Esophagus squamous epithelium (tissue), 5 donors: ENCODE measurements around the gene VNN1. TPM values are rescaled to one million over a fixed set of nuclear protein-coding genes. Genes with fewer than 3 reads are reported as not detected.

ENCODE experiments used
- DNase-seq: peaks from one replicate; lab custom pipeline; 2025; lab: John Stamatoyannopoulos, UW
- H3K27ac ChIP-seq, 4 donors: fragments of 200-600 bp; sonication (generic); one replicate each; pipeline ENCODE4 v1.5.1; 2016 to 2019; ENCODE audit warnings: mild to moderate bottlenecking in 1 of 4
- H3K27me3 ChIP-seq, 4 donors: fragments of 200-600 bp; sonication (generic); 1 replicate in 3 of 4; 2 replicates in 1 of 4; pipeline versions ENCODE4 v1.5.1 to v1.6.0; 2017 to 2021; ENCODE audit warnings: antibody characterized with exemption in 1 of 4
- H3K36me3 ChIP-seq, 3 donors: fragments of 200-600 bp; sonication (generic); one replicate each; pipeline ENCODE4 v1.5.1; 2016 to 2019
- H3K4me1 ChIP-seq, 3 donors: fragments of 200-600 bp; sonication (generic); one replicate each; pipeline ENCODE4 v1.5.1; 2017 to 2019
- H3K4me3 ChIP-seq, 4 donors: fragments of 200-600 bp; sonication (generic); 1 replicate in 3 of 4; 2 replicates in 1 of 4; pipeline ENCODE4 v1.5.1; 2016 to 2019; ENCODE audit warnings: mild to moderate bottlenecking in 2 of 4, moderate library complexity in 1 of 4
- H3K9me3 ChIP-seq, 3 donors: fragments of 200-600 bp; sonication (generic); one replicate each; pipeline ENCODE4 v1.5.1; 2016 to 2019
- POLR2A ChIP-seq, 4 donors: fragments of 450-650 bp; IDR thresholded peaks; one replicate each; pipeline ENCODE4 v1.6.1; 2017; ENCODE audit warnings: antibody characterized with exemption in 4 of 4, mild to moderate bottlenecking in 4 of 4, moderate library complexity in 3 of 4
- WGBS, 2 donors: methylation state at CpG; one replicate each; pipeline ENCODE4 v1.1.5; 2018; 5-methylcytosine and 5-hydroxymethylcytosine counted together
- intact Hi-C: fragments of 100-400 bp; cut with DNase I; formaldehyde crosslinking; loops from one replicate; pipeline ENCODE4 v1.15.0; 2022
- total RNA-seq, 4 donors: library from RNA; depleted of rRNA; stranded (reverse); fragments of >200 nt; gene quantifications; one replicate each; pipeline ENCODE4 v1.1.0, GENCODE V29; 2016
- TF ChIP-seq, protein P1 (sequence below), 6 experiments: fragments of 450-650 bp in 4 of 6; fragments of 200-600 bp in 2 of 6; sonication (generic) in 2 of 6; IDR thresholded peaks; one replicate each; pipeline ENCODE4 v1.5.1; 2016 to 2019; ENCODE audit warnings: antibody characterized with exemption in 6 of 6, mild to moderate bottlenecking in 4 of 6, moderate library complexity in 4 of 6
- donor health status: DM: yes; HTN: yes; CAD: no.

VNN1 gene
- total RNA-seq, 4 donors from 2014 or later: 1.1 to 5.4 (median 2.1) TPM

DNA sequence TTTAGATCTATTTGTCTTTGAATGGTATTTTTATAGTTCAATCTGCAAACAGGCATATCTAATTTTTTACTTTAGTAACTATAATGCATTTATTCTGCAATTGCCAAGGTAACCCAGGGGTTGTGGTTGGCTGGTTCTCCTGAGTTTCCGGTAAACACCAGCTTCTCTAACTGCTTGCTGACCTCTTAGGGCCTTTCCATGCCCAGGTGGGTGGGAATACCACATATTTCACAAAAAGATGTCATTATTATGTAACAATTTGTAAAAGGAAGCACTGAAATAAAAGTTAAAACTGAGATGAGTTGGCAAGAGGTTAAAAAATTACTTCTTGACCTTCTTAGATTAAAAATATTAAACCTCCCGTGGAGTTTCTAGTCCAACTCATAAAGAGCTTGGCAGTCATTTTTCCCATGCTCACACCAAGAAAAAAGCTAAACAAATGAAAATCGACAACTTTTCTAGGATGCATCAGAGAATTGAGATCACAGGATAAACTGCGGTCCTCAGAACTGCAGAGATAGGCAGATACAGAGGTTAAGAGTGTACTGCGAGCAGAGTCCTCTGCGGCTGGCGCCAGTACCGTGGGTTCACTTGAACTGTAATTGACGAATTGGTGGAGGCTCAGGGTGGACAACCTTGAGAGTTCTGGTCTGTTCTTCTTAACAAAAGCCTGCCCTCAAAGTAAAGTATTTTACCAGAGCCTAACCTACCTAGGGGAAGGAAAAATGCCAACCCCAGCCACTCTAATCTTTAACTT lies 2.2 kb upstream of the VNN1 start:
- no peaks in the 10 kb centered on the region for H3K36me3 ChIP-seq
- H3K27ac ChIP-seq: no peak overlapping the region
- intact Hi-C loops: no loop called here
- no peaks in the 10 kb centered on the region for H3K4me1 ChIP-seq
- no peaks in the 10 kb centered on the region for H3K27me3 ChIP-seq
- TF ChIP-seq, protein P1, sequence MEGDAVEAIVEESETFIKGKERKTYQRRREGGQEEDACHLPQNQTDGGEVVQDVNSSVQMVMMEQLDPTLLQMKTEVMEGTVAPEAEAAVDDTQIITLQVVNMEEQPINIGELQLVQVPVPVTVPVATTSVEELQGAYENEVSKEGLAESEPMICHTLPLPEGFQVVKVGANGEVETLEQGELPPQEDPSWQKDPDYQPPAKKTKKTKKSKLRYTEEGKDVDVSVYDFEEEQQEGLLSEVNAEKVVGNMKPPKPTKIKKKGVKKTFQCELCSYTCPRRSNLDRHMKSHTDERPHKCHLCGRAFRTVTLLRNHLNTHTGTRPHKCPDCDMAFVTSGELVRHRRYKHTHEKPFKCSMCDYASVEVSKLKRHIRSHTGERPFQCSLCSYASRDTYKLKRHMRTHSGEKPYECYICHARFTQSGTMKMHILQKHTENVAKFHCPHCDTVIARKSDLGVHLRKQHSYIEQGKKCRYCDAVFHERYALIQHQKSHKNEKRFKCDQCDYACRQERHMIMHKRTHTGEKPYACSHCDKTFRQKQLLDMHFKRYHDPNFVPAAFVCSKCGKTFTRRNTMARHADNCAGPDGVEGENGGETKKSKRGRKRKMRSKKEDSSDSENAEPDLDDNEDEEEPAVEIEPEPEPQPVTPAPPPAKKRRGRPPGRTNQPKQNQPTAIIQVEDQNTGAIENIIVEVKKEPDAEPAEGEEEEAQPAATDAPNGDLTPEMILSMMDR (IDR thresholded peaks at IDR 0.05): no peak
- TF ChIP-seq POLR2A (IDR thresholded peaks at IDR 0.05): no peak
- 71% methylated on average over 9 of the region's 9 CpGs for WGBS, 2 donors
- DNase-seq: no peak
- no peaks in the 10 kb centered on the region for H3K9me3 ChIP-seq
- no peak overlapping the region for H3K4me3 ChIP-seq

GRCh38 chr6:132715204-132715603 lies 1.3 kb upstream of the VNN1 start:
- Histone ChIP-seq H3K4me3 (no peak overlapping the region), H3K4me1 (no peaks in the 10 kb centered on the region), H3K36me3 (no peaks in the 10 kb centered on the region), H3K27ac (no peak overlapping the region), H3K27me3 (no peaks in the 10 kb centered on the region), H3K9me3 (no peaks in the 10 kb centered on the region)
- WGBS, 2 donors: 73 to 91% methylated on average over 3 to 4 of the region's 5 CpGs
- TF ChIP-seq, protein P1 (IDR thresholded peaks at IDR 0.05): peak in 3 of 6 experiments; percentile 18 to 41 (median 20)
- no peak for TF ChIP-seq POLR2A (IDR thresholded peaks at IDR 0.05)
- intact Hi-C loops: no loop called here
- DNase-seq: no peak

DNA sequence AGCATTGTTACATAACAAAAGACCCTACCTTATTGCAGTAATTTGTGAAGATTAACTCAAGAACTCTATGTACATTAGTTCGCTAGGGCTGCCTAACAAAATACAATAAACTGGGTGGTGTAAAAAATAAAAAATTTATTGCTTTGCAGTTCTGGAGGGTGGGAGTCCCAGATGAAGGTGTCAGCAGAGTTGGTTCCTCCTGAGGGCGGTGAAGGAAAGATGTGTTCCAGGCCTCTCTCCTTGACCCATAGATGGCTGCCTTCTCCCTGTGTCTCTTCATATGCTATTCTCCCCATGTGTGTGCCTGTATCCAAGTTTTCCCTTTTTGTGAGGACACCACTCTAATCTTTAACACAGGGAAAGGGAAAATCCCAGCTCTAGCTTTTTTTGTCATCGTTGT lies 305 bp upstream of the VNN1 start:
- no peak overlapping the region for H3K4me3 ChIP-seq
- no peaks in the 10 kb centered on the region for H3K27me3 ChIP-seq
- no peak for TF ChIP-seq POLR2A (IDR thresholded peaks at IDR 0.05)
- TF ChIP-seq, protein P1 (IDR thresholded peaks at IDR 0.05): no peak
- no peaks in the 10 kb centered on the region for H3K4me1 ChIP-seq
- H3K9me3 ChIP-seq: no peaks in the 10 kb centered on the region
- intact Hi-C loops: no loop called here
- DNase-seq: no peak
- WGBS, 2 donors: 84 to 86% methylated on average over 3 of the region's 3 CpGs
- peak overlapping the region in 2 of 4 donors; percentile 3 to 28 for H3K27ac ChIP-seq
- H3K36me3 ChIP-seq: no peaks in the 10 kb centered on the region

GRCh38 chr6:132712366-132712765 lies 1.5 kb downstream of the VNN1 start:
- no peak for TF ChIP-seq POLR2A (IDR thresholded peaks at IDR 0.05)
- TF ChIP-seq, protein P1 (IDR thresholded peaks at IDR 0.05): no peak
- no peaks in the 10 kb centered on the region for H3K36me3 ChIP-seq
- H3K4me3 ChIP-seq: no peak overlapping the region
- intact Hi-C loops: no loop called here
- peak overlapping the region in 1 of 4 donors; percentile 10 for H3K27ac ChIP-seq
- no peaks in the 10 kb centered on the region for H3K9me3 ChIP-seq
- H3K4me1 ChIP-seq: no peaks in the 10 kb centered on the region
- WGBS, 2 donors: 16 to 33% methylated on average over 4 of the region's 4 CpGs
- H3K27me3 ChIP-seq: no peaks in the 10 kb centered on the region
- DNase-seq: no peak

DNA sequence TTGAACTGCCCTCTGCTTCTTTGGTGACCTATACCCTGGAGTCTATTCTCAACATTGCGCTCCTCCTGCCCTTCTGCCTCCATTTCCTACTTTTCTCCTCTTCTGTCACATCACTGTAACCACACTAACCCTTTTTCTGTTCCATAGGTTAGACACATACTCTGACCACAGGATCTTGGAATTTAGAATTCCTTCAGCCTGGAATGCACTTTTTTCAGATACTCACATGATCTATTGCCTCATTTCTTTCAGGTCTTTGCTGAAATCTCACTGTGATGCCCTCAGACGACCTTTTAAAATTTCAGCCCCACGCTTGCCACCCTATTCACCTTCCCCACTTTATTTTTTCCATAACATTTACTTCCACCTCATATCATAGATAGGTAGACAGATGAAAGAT lies 5.1 kb downstream of the VNN1 start:
- TF ChIP-seq POLR2A (IDR thresholded peaks at IDR 0.05): no peak
- TF ChIP-seq, protein P1 (IDR thresholded peaks at IDR 0.05): no peak
- Histone ChIP-seq H3K4me3 (no peak overlapping the region), H3K27ac (no peak overlapping the region), H3K4me1 (no peaks in the 10 kb centered on the region), H3K36me3 (no peaks in the 10 kb centered on the region), H3K27me3 (no peaks in the 10 kb centered on the region), H3K9me3 (peaks cover 0 to 6% (median 0%) of the 10 kb centered on the region in 3 donors)
- WGBS, 2 donors: 90 to 98% methylated on average over 3 of the region's 3 CpGs
- no peak for DNase-seq
- intact Hi-C loops: no loop called here
